A673 (cell line): ENCODE data around the gene ZNF416.

Experiments
- CTCF ChIP-seq: fragments of 300-800, 200-600 bp; sonication (generic); conservative IDR thresholded peaks from 2 replicates; pipeline ENCODE4 v1.5.1; 2017; ENCODE audit warnings: low read depth, mild to moderate bottlenecking, antibody characterized with exemption, low read length, moderate library complexity, mixed read lengths
- EZH2 ChIP-seq: fragments of 200-600 bp; sonication (generic); IDR thresholded peaks from 2 replicates; pipeline ENCODE4 v1.6.1; 2017; ENCODE audit warnings: borderline replicate concordance, low read depth, mild to moderate bottlenecking, mixed read lengths, antibody characterized with exemption, low read length; ENCODE audit not compliant: poor library complexity, severe bottlenecking

- TF ChIP-seq CTCF (no peak), EZH2 (no peak)
Measured at GRCh38 chr19:57613941-57614743, 35.4 kb upstream of the ZNF416 start, which contains the start of gene ZNF134.
